ENCODE data around the gene APCDD1L.

GRCh38 chr20:58471193-58472164 is 43.7 kb downstream of the APCDD1L start:
- TF ChIP-seq EZH2 (IDR thresholded peaks at IDR 0.05), result no peak
- no peak for TF ChIP-seq POLR2AphosphoS5 (IDR thresholded peaks at IDR 0.05; ENCODE audit: borderline replicate concordance, low read depth, low read length)
- TF ChIP-seq FOXP2 (optimal IDR thresholded peaks at IDR 0.05; ENCODE audit: control extremely low read depth, extremely low read length, insufficient read depth), result no peak
